DOHH2 (cell line): ENCODE measurements around the gene CPT1B.

ENCODE experiments used
- CTCF ChIP-seq: fragments of 200-600 bp; sonication (generic); IDR thresholded peaks from one replicate; pipeline ENCODE4 v1.5.1; 2014; ENCODE audit warnings: antibody characterized with exemption, mild to moderate bottlenecking, low read depth, low read length; ENCODE audit not compliant: poor library complexity, severe bottlenecking
- EZH2phosphoT487 ChIP-seq: fragments of 200-600 bp; sonication (generic); IDR thresholded peaks from 2 replicates; pipeline ENCODE4 v1.6.1; 2017; ENCODE audit warnings: borderline replicate concordance, mild to moderate bottlenecking, antibody characterized with exemption, low read length, moderate library complexity, mixed read lengths

- TF ChIP-seq CTCF (no peak), EZH2phosphoT487 (no peak)
Measured at GRCh38 chr22:50546326-50547262, 31.6 kb downstream of the CPT1B start.
